Peyer's patch (tissue), 4 donors: ENCODE results near the gene SNX10. TPM values are rescaled to one million over a fixed set of nuclear protein-coding genes. Genes with fewer than 3 reads are reported as not detected.

Experiments
- DNase-seq, 3 donors: peaks; one replicate each; pipeline ENCODE4 v3.0.0-alpha.2; 2017 to 2019
- H3K27ac ChIP-seq, 4 donors: fragments of 200-600 bp; sonication (generic); one replicate each; pipeline ENCODE4 v1.5.1; 2016 to 2019
- H3K27me3 ChIP-seq, 2 donors: fragments of 200-600 bp; sonication (generic); one replicate each; pipeline ENCODE4 v1.5.1; 2019
- H3K36me3 ChIP-seq, 3 donors: fragments of 200-600 bp; sonication (generic); one replicate each; pipeline ENCODE4 v1.5.1; 2016 to 2019
- H3K4me1 ChIP-seq, 4 donors: fragments of 200-600 bp; sonication (generic); one replicate each; pipeline ENCODE4 v1.5.1; 2016 to 2019
- H3K4me3 ChIP-seq, 4 donors: fragments of 200-600 bp; sonication (generic); 1 replicate in 3 of 4; 2 replicates in 1 of 4; pipeline ENCODE4 v1.5.1; 2016 to 2019; ENCODE audit warnings: mild to moderate bottlenecking in 1 of 4
- H3K9me3 ChIP-seq, 4 donors: fragments of 200-600 bp; sonication (generic); one replicate each; pipeline ENCODE4 v1.5.1; 2016 to 2019; ENCODE audit warnings: mild to moderate bottlenecking in 1 of 4
- POLR2A ChIP-seq, 2 donors: fragments of 450-650 bp; IDR thresholded peaks; one replicate each; pipeline ENCODE4 v1.5.1; 2017; ENCODE audit warnings: antibody characterized with exemption in 2 of 2, mild to moderate bottlenecking in 2 of 2, moderate library complexity in 2 of 2
- total RNA-seq, 4 donors: library from RNA; depleted of rRNA; stranded (reverse); fragments of >200 nt; gene quantifications; one replicate each; pipeline ENCODE4 v1.1.0, GENCODE V29; 2016
- TF ChIP-seq, protein P1 (sequence below), 6 experiments: fragments of 450-650 bp in 4 of 6; fragments of 200-600 bp in 2 of 6; sonication (generic) in 1 of 6; IDR thresholded peaks; one replicate each; pipeline ENCODE4 v1.5.1; 2017 to 2019; ENCODE audit warnings: antibody characterized with exemption in 6 of 6, mild to moderate bottlenecking in 3 of 6, moderate library complexity in 1 of 6

Gene SNX10
- total RNA-seq, 4 donors from 2014 or later, result 1.8 to 14.9 (median 2.9) TPM

DNA sequence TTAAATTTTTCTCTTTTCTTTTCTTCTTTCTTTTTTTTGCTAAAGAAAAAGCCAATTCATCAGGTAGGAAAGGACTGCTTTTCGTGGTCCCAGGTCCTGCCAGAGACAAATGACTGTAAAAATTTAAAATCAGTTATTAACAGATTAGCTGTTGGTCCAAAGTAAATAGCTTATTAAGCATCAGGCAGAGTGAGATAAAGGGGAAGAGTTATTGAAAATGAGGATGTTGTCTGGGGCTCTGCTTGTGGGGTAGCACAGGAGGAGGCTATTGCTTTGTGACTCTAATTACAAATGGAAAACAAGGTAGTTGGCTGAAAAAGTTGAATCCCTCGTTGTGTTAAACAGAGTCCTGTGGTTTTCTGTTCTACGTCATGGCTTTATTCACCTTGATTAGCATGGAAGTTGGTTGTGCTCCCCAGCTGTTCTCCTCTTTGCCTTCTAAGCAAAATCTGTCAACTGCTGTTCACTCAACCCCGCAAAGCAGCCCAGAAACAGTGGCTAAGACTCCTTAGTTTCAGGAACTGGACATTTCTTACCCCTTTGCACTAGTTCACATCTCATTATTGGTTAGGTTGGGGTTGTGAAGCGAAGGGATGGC lies 128.9 kb downstream of the SNX10 start:
- Histone ChIP-seq H3K4me3 (no peak overlapping the region), H3K27ac (no peak overlapping the region), H3K36me3 (no peaks in the 10 kb centered on the region), H3K9me3 (no peaks in the 10 kb centered on the region), H3K27me3 (no peaks in the 10 kb centered on the region), H3K4me1 (no peaks in the 10 kb centered on the region)
- TF ChIP-seq, protein P1, sequence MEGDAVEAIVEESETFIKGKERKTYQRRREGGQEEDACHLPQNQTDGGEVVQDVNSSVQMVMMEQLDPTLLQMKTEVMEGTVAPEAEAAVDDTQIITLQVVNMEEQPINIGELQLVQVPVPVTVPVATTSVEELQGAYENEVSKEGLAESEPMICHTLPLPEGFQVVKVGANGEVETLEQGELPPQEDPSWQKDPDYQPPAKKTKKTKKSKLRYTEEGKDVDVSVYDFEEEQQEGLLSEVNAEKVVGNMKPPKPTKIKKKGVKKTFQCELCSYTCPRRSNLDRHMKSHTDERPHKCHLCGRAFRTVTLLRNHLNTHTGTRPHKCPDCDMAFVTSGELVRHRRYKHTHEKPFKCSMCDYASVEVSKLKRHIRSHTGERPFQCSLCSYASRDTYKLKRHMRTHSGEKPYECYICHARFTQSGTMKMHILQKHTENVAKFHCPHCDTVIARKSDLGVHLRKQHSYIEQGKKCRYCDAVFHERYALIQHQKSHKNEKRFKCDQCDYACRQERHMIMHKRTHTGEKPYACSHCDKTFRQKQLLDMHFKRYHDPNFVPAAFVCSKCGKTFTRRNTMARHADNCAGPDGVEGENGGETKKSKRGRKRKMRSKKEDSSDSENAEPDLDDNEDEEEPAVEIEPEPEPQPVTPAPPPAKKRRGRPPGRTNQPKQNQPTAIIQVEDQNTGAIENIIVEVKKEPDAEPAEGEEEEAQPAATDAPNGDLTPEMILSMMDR (IDR thresholded peaks at IDR 0.05), result no peak
- no peak for TF ChIP-seq POLR2A (IDR thresholded peaks at IDR 0.05)
- no peak for DNase-seq

DNA sequence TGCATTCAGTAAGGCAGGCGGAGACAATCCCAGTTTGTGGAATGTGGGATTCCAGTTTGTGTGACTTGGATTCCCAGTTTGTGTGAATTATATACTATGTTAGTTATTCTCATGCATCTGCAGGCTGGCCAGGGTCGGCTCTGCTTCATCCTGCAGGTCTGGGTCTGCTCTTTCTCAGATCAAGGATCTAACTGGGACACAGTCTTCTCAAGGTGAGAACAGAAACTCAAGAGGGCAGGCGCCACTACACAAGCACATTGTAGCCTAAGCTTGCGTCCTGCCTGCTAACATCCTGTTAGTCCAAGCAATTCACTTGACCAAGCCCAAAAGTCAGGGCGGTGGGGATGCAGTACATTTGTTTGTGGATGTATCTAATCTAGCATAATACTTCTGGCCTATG lies 131.1 kb downstream of the SNX10 start:
- TF ChIP-seq, protein P1 (IDR thresholded peaks at IDR 0.05), result no peak
- no peak for TF ChIP-seq POLR2A (IDR thresholded peaks at IDR 0.05)
- Histone ChIP-seq H3K9me3 (no peaks in the 10 kb centered on the region), H3K27ac (no peak overlapping the region), H3K4me3 (no peak overlapping the region), H3K36me3 (no peaks in the 10 kb centered on the region), H3K4me1 (no peaks in the 10 kb centered on the region), H3K27me3 (no peaks in the 10 kb centered on the region)
- DNase-seq, result no peak

DNA sequence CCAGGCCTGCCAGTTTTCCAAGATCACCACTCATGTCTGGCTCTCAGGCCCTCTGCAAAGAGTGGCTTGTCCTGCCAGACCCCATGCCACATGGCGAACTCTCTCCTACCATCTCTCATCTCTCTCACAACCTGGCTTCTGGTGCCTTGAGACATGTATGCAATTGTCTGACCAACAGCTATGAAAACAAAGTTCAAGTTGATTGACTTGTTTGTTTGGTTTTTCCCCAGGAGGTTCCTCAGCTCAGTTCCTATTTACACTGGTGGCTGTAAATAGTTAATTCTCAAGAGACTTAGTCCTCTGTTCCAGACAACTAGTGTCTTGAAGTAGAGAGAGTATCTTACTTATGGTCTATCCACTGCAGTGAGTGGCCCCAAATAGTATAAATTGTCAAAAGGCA lies 131.8 kb downstream of the SNX10 start:
- TF ChIP-seq POLR2A (IDR thresholded peaks at IDR 0.05), result no peak
- TF ChIP-seq, protein P1 (IDR thresholded peaks at IDR 0.05), result no peak
- Histone ChIP-seq H3K4me3 (no peak overlapping the region), H3K27me3 (no peaks in the 10 kb centered on the region), H3K9me3 (no peaks in the 10 kb centered on the region), H3K4me1 (no peaks in the 10 kb centered on the region), H3K27ac (no peak overlapping the region), H3K36me3 (no peaks in the 10 kb centered on the region)
- no peak for DNase-seq

Other genes starting within 250 kb of the SNX10 start
- gene NFE2L3, start 139.7 kb upstream of the SNX10 start, total RNA-seq, result 10 to 100 TPM in 1 of 4 donors, 1 to 10 TPM in 3; 5.3 to 10.5 (median 6.6) TPM
- 100 to 1,000 TPM; 184 to 526 (median 228) TPM for gene HNRNPA2B1, start 91.1 kb upstream of the SNX10 start, total RNA-seq
- 100 to 1,000 TPM in 1 of 4 donors, 10 to 100 TPM in 3; 53.9 to 112 (median 68.6) TPM for gene CBX3, start 90.1 kb upstream of the SNX10 start, total RNA-seq